Keratinocyte (primary cell): ENCODE measurements around the gene LEFTY1. TPM values are rescaled to one million over a fixed set of nuclear protein-coding genes. Genes with fewer than 3 reads are reported as not detected.

Experiments used
- DNase-seq: peaks from one replicate; pipeline ENCODE4 v3.0.0-alpha.2; 2011; ENCODE audit warnings: low read depth, missing footprints, low spot score
- FAIRE-seq: peaks from 2 replicates; lab custom pipeline; 2011; peaks lifted over from hg19 to GRCh38; lab: Jason Lieb, UNC
- H2AFZ ChIP-seq: 2 replicates; pipeline ENCODE4 v1.6.0; 2012; ENCODE audit warnings: low read length, control low read depth, inconsistent platforms; ENCODE audit not compliant: control insufficient read depth
- H3K27ac ChIP-seq: 2 replicates; pipeline ENCODE4 v1.5.1; 2011; ENCODE audit warnings: low read length; ENCODE audit not compliant: control insufficient read depth, insufficient read depth
- H3K27me3 ChIP-seq: 3 replicates; pipeline ENCODE4 v1.6.0; 2011; ENCODE audit warnings: low read length; ENCODE audit not compliant: control insufficient read depth, insufficient read depth; ENCODE audit errors: extremely low read depth
- H3K36me3 ChIP-seq, 2 experiments: 2 replicates in 1 of 2; 3 replicates in 1 of 2; pipeline ENCODE4 v1.5.1; 2011; ENCODE audit warnings: low read length in 2 of 2, mild to moderate bottlenecking in 1 of 2; ENCODE audit not compliant: control insufficient read depth in 2 of 2, insufficient read depth in 2 of 2; ENCODE audit errors: extremely low read depth in 1 of 2
- H3K4me1 ChIP-seq: 3 replicates; pipeline ENCODE4 v1.5.1; 2011; ENCODE audit warnings: low read length; ENCODE audit not compliant: control insufficient read depth, insufficient read depth; ENCODE audit errors: extremely low read depth
- H3K4me2 ChIP-seq: 3 replicates; pipeline ENCODE4 v1.6.0; 2011; ENCODE audit warnings: low read depth, low read length; ENCODE audit not compliant: control insufficient read depth, insufficient read depth; ENCODE audit errors: extremely low read depth
- H3K4me3 ChIP-seq, 3 experiments: fragments of 200-600 bp in 1 of 3; sonication (generic) in 1 of 3; 2 replicates in 2 of 3; 3 replicates in 1 of 3; pipeline ENCODE4 v1.5.1; 2011 to 2016; ENCODE audit warnings: low read length in 3 of 3, mild to moderate bottlenecking in 3 of 3, control low read depth in 2 of 3, inconsistent platforms in 1 of 3, low read depth in 1 of 3, mixed read lengths in 1 of 3, mixed run types in 1 of 3, moderate library complexity in 1 of 3; ENCODE audit not compliant: control insufficient read depth in 2 of 3, insufficient read depth in 2 of 3; ENCODE audit errors: extremely low read depth in 1 of 3
- H3K79me2 ChIP-seq: 2 replicates; pipeline ENCODE4 v1.6.0; 2012; ENCODE audit warnings: low read length; ENCODE audit not compliant: control insufficient read depth, insufficient read depth
- H3K9ac ChIP-seq: 3 replicates; pipeline ENCODE4 v1.6.0; 2011; ENCODE audit warnings: low read length; ENCODE audit not compliant: control insufficient read depth, insufficient read depth; ENCODE audit errors: extremely low read depth
- H3K9me1 ChIP-seq: 3 replicates; pipeline ENCODE4 v1.6.0; 2011; ENCODE audit warnings: low read length; ENCODE audit not compliant: control insufficient read depth, insufficient read depth; ENCODE audit errors: extremely low read depth
- H3K9me3 ChIP-seq: 2 replicates; pipeline ENCODE4 v1.5.1; 2012; ENCODE audit warnings: low read depth, low read length; ENCODE audit not compliant: control insufficient read depth
- H4K20me1 ChIP-seq: 3 replicates; pipeline ENCODE4 v1.6.0; 2011; ENCODE audit warnings: low read length; ENCODE audit not compliant: control insufficient read depth, insufficient read depth; ENCODE audit errors: extremely low read depth
- EZH2 ChIP-seq: IDR thresholded peaks from one replicate; pipeline ENCODE4 v1.6.1; 2012; ENCODE audit warnings: inconsistent platforms, mild to moderate bottlenecking, low read length, moderate library complexity
- dilution Hi-C: fragments of 300-500 bp; cut with MboI; formaldehyde crosslinking; loops from one replicate; pipeline ENCODE4 v1.7.0; 2020; ENCODE audit warnings: low sequenced_read_pairs; ENCODE audit not compliant: extremely low pct_ligation_motif_present
- polyA plus RNA-seq, 5 experiments: library from polyadenylated mRNA; depleted of rRNA in 3 of 5; stranded (reverse) in 3 of 5; stranded (forward) in 1 of 5; unstranded in 1 of 5; fragments of >200 nt; gene quantifications; 1 replicate in 1 of 5; 2 replicates in 3 of 5; 3 replicates in 1 of 5; pipeline versions ENCODE4 v1.2.1 to v1.2.3, GENCODE V29; 2011 to 2012; ENCODE audit warnings: missing spikeins in 2 of 5, low read depth in 1 of 5, low replicate concordance in 1 of 5
- TF ChIP-seq, protein P1 (sequence below), 3 experiments: IDR thresholded peaks in 1 of 3; conservative IDR thresholded peaks in 1 of 3; optimal IDR thresholded peaks in 1 of 3; 2 replicates in 2 of 3; 3 replicates in 1 of 3; pipeline versions ENCODE3 to v1.5.1; 2011; ENCODE audit warnings: low read length in 3 of 3, mild to moderate bottlenecking in 3 of 3, moderate library complexity in 2 of 3, control low read depth in 1 of 3, inconsistent platforms in 1 of 3; ENCODE audit not compliant: insufficient read depth in 2 of 3; ENCODE audit errors: extremely low read depth in 1 of 3

Gene LEFTY1
- polyA plus RNA-seq, 1 donor (not counting 4 experiments of a cell fraction or from before 2014, with no cell fraction given), result not detected

DNA sequence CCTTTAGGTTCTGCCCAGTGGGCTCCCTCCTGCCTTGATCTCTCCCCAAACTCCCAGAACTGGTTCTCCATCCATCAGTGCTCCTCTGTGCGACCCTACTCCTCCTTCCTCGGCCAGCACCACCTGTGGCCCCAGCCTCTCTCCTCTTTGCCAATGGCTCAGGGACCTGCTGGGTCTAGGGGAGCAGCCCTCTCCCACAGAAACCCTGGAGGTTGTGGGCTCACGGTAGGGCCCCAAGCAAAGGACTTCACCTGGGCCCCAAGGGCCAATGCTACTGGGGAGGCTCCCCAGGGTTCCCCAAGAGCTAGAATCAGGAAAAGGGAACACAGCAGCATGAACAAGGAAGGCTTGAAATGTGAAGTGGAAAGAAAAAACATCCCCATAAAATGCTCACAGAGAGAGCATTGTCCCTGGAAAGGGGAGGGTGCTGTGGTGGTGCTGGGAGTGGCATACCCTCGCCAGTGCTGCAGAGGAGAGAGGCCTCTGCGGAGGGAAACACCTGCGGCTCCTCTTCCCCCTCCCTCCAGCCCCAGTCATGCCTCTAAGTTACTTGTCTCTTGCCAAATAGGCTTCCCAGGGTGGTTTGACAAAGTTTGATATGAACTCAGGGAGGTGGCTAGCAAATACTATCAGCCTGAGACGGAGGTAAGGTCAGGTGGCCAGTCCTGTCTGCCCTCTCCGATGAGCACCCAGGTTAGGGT lies 9.3 kb downstream of the LEFTY1 start:
- Histone ChIP-seq H3K4me1 (peaks cover 33% of the 10 kb centered on the region), H3K9ac (no peak overlapping the region), H3K79me2 (peaks cover 7% of the 10 kb centered on the region), H3K27ac (no peak overlapping the region), H3K4me3 (no peak overlapping the region), H4K20me1 (peaks cover 26% of the 10 kb centered on the region), H2AFZ (no peak overlapping the region), H3K27me3 (no peaks in the 10 kb centered on the region), H3K4me2 (no peak overlapping the region), H3K36me3 (peaks cover 3 to 4% of the 10 kb centered on the region in 2 experiments), H3K9me1 (peaks cover 6% of the 10 kb centered on the region), H3K9me3 (no peaks in the 10 kb centered on the region)
- no peak for DNase-seq
- dilution Hi-C loops, result no loop called here
- no peak for FAIRE-seq
- TF ChIP-seq EZH2, result no peak
- TF ChIP-seq, protein P1, sequence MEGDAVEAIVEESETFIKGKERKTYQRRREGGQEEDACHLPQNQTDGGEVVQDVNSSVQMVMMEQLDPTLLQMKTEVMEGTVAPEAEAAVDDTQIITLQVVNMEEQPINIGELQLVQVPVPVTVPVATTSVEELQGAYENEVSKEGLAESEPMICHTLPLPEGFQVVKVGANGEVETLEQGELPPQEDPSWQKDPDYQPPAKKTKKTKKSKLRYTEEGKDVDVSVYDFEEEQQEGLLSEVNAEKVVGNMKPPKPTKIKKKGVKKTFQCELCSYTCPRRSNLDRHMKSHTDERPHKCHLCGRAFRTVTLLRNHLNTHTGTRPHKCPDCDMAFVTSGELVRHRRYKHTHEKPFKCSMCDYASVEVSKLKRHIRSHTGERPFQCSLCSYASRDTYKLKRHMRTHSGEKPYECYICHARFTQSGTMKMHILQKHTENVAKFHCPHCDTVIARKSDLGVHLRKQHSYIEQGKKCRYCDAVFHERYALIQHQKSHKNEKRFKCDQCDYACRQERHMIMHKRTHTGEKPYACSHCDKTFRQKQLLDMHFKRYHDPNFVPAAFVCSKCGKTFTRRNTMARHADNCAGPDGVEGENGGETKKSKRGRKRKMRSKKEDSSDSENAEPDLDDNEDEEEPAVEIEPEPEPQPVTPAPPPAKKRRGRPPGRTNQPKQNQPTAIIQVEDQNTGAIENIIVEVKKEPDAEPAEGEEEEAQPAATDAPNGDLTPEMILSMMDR (optimal IDR thresholded peaks at IDR 0.05 in 1 of 3, IDR thresholded peaks at IDR 0.05 in 1 of 3, conservative IDR thresholded peaks at IDR 0.05 in 1 of 3; ENCODE audit: extremely low read depth in 1 of 3, insufficient read depth in 2 of 3, low read length in 3 of 3), result no peak

DNA sequence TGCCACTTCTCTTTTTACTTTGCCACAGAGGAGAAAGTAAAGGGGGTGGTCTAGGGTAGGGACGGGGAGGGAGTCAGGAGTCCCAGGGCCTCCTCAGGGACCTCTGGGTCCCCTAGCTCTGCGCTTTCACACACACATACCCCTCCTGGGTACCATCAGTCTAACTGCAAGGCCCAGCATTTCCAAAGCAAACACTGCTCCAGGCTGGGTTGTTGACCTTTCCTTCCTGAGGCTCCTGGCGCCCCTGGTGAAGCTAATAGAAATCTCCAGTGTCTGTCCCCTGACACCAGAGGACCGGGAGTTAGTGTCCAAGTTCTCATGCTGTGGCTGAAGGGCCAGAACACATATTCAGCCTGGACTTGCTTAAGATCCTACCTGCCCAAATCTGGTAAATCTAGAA lies 10.7 kb downstream of the LEFTY1 start:
- Histone ChIP-seq H3K27me3 (no peaks in the 10 kb centered on the region), H2AFZ (no peak overlapping the region), H3K4me3 (no peak overlapping the region), H3K79me2 (peaks cover 7% of the 10 kb centered on the region), H3K4me1 (peaks cover 33% of the 10 kb centered on the region), H3K9ac (no peak overlapping the region), H3K27ac (no peak overlapping the region), H4K20me1 (peaks cover 26% of the 10 kb centered on the region), H3K36me3 (peaks cover 11 to 14% of the 10 kb centered on the region in 2 experiments), H3K9me1 (peaks cover 6% of the 10 kb centered on the region), H3K4me2 (no peak overlapping the region), H3K9me3 (no peaks in the 10 kb centered on the region)
- FAIRE-seq, result no peak
- no peak for DNase-seq
- dilution Hi-C loops, result no loop called here
- TF ChIP-seq EZH2, result no peak
- TF ChIP-seq, protein P1 (optimal IDR thresholded peaks at IDR 0.05 in 1 of 3, IDR thresholded peaks at IDR 0.05 in 1 of 3, conservative IDR thresholded peaks at IDR 0.05 in 1 of 3; ENCODE audit: extremely low read depth in 1 of 3, insufficient read depth in 2 of 3, low read length in 3 of 3), result no peak
